ENCODE results near the gene DAB1. TPM values are rescaled to one million over a fixed set of nuclear protein-coding genes. Genes with fewer than 3 reads are reported as not detected.

The DAB1 gene
- total RNA-seq, 1 donor from 2014 or later: 14.0 TPM

GRCh38 chr1:57329937-57330336, 93.9 kb downstream of the DAB1 start:
- Mint-ChIP-seq H3K27me3 (ENCODE audit: low read depth) (no peaks in the 10 kb centered on the region), H3K9me3 (peaks cover 2% of the 10 kb centered on the region), H3K4me3 (no peak overlapping the region), H3K36me3 (ENCODE audit: low read depth) (no peaks in the 10 kb centered on the region), H3K4me1 (no peaks in the 10 kb centered on the region), H3K27ac (ENCODE audit: unreplicated experiment) (no peak overlapping the region)
- no peak for TF ChIP-seq CTCF (conservative IDR thresholded peaks at IDR 0.05)
- no peak for DNase-seq (ENCODE audit: low read depth, low spot score)

GRCh38 chr1:57329001-57329527, 94.8 kb downstream of the DAB1 start:
- Mint-ChIP-seq H3K36me3 (ENCODE audit: low read depth) (no peaks in the 10 kb centered on the region), H3K27ac (ENCODE audit: unreplicated experiment) (no peak overlapping the region), H3K4me3 (no peak overlapping the region), H3K4me1 (no peaks in the 10 kb centered on the region), H3K27me3 (ENCODE audit: low read depth) (no peaks in the 10 kb centered on the region), H3K9me3 (peaks cover 2% of the 10 kb centered on the region)
- DNase-seq (ENCODE audit: low read depth, low spot score): no peak
- no peak for TF ChIP-seq CTCF (conservative IDR thresholded peaks at IDR 0.05)

GRCh38 chr1:57327946-57328345, 95.9 kb downstream of the DAB1 start:
- DNase-seq (ENCODE audit: low read depth, low spot score): no peak
- Mint-ChIP-seq H3K36me3 (ENCODE audit: low read depth) (no peaks in the 10 kb centered on the region), H3K27ac (ENCODE audit: unreplicated experiment) (no peak overlapping the region), H3K27me3 (ENCODE audit: low read depth) (no peaks in the 10 kb centered on the region), H3K4me1 (no peaks in the 10 kb centered on the region), H3K9me3 (peaks cover 2% of the 10 kb centered on the region), H3K4me3 (no peak overlapping the region)
- TF ChIP-seq CTCF (conservative IDR thresholded peaks at IDR 0.05): no peak

- H3K4me3 Mint-ChIP-seq: no peak overlapping the region
- H3K4me1 Mint-ChIP-seq: no peaks in the 10 kb centered on the region
These were observed 96.5 kb downstream of the DAB1 start for GRCh38 chr1:57327336-57327735.

GRCh38 chr1:57325536-57325935, 98.3 kb downstream of the DAB1 start:
- no peak for DNase-seq (ENCODE audit: low read depth, low spot score)
- no peak overlapping the region for H3K27ac Mint-ChIP-seq (ENCODE audit: unreplicated experiment)
- no peak for TF ChIP-seq CTCF (conservative IDR thresholded peaks at IDR 0.05)
- no peak overlapping the region for H3K4me3 Mint-ChIP-seq
- H3K4me1 Mint-ChIP-seq: no peaks in the 10 kb centered on the region
- H3K27me3 Mint-ChIP-seq (ENCODE audit: low read depth): no peaks in the 10 kb centered on the region
- H3K9me3 Mint-ChIP-seq: no peaks in the 10 kb centered on the region
- no peaks in the 10 kb centered on the region for H3K36me3 Mint-ChIP-seq (ENCODE audit: low read depth)

More at GRCh38 chr1:57327336-57327735, 96.5 kb downstream of the DAB1 start:
- no peak for DNase-seq (ENCODE audit: low read depth, low spot score)
- Mint-ChIP-seq H3K27ac (ENCODE audit: unreplicated experiment) (no peak overlapping the region), H3K36me3 (ENCODE audit: low read depth) (no peaks in the 10 kb centered on the region), H3K9me3 (no peaks in the 10 kb centered on the region), H3K27me3 (ENCODE audit: low read depth) (no peaks in the 10 kb centered on the region)
- no peak for TF ChIP-seq CTCF (conservative IDR thresholded peaks at IDR 0.05)
